ENCODE results near the gene PLK3. TPM values are rescaled to one million over a fixed set of nuclear protein-coding genes. Genes with fewer than 3 reads are reported as not detected.
A peak's percentile ranks its signal among the peaks of the same experiment; 100 is the strongest.

PLK3 gene
- total RNA-seq, 2 donors from 2014 or later: 20.8 to 29.7 TPM

- ATAC-seq: no peak
These were observed 13.2 kb upstream of the PLK3 start for GRCh38 chr1:44786841-44787426.

GRCh38 chr1:44787506-44787905, 12.7 kb upstream of the PLK3 start:
- H3K27me3 ChIP-seq: no peaks in the 10 kb centered on the region
- DNase-seq (no peak), ATAC-seq (no peak)
- H3K4me1 ChIP-seq: peaks cover 38% of the 10 kb centered on the region
- H3K4me3 ChIP-seq: no peak overlapping the region
- WGBS, 2 donors: 88 to 96% methylated on average over 10 of the region's 10 CpGs
- H3K9me3 ChIP-seq: no peaks in the 10 kb centered on the region
- no peaks in the 10 kb centered on the region for H3K36me3 ChIP-seq (replicated peaks in 1 of 2; ENCODE audit: insufficient read depth in 1 of 2, low read depth in 2 of 2)
- TF ChIP-seq CTCF (IDR thresholded peaks at IDR 0.05) (no peak), POLR2A (IDR thresholded peaks at IDR 0.05) (no peak)
- H3K27ac ChIP-seq: no peak overlapping the region
- intact Hi-C loops (cut with DNase I): no loop called here

More at GRCh38 chr1:44786841-44787426, 13.2 kb upstream of the PLK3 start:
- Histone ChIP-seq H3K4me3 (no peak overlapping the region), H3K27me3 (no peaks in the 10 kb centered on the region), H3K36me3 (replicated peaks in 1 of 2; ENCODE audit: insufficient read depth in 1 of 2, low read depth in 2 of 2) (no peaks in the 10 kb centered on the region), H3K4me1 (peaks cover 38% of the 10 kb centered on the region), H3K9me3 (no peaks in the 10 kb centered on the region), H3K27ac (peak overlapping the region; percentile 11 to 75 (median 65))
- intact Hi-C loops (cut with DNase I): no loop called here
- 84 to 88% methylated on average over 8 of the region's 9 CpGs for WGBS, 2 donors
- no peak for TF ChIP-seq POLR2A (IDR thresholded peaks at IDR 0.05)
- TF ChIP-seq CTCF (IDR thresholded peaks at IDR 0.05): no peak
- DNase-seq: no peak

GRCh38 chr1:44788120-44788860, 11.9 kb upstream of the PLK3 start, which contains the start of gene BEST4:
BEST4 (minus strand) TSS chr1:44788170; CDS start chr1:44787705, 465 bp downstream.
- intact Hi-C loops (cut with DNase I): no loop called here
- Histone ChIP-seq H3K27me3 (no peaks in the 10 kb centered on the region), H3K4me1 (peaks cover 38% of the 10 kb centered on the region), H3K9me3 (no peaks in the 10 kb centered on the region), H3K36me3 (replicated peaks in 1 of 2; ENCODE audit: insufficient read depth in 1 of 2, low read depth in 2 of 2) (no peaks in the 10 kb centered on the region), H3K27ac (no peak within 1 kb of the TSS), H3K4me3 (no peak within 1 kb of the TSS)
- 80 to 81% methylated on average over 4 to 9 of the region's 9 CpGs for WGBS, 2 donors
- TF ChIP-seq CTCF (IDR thresholded peaks at IDR 0.05) (no peak), POLR2A (IDR thresholded peaks at IDR 0.05) (no peak)
- ATAC-seq (no peak), DNase-seq (no peak)

- H3K36me3 ChIP-seq (replicated peaks in 1 of 2; ENCODE audit: insufficient read depth in 1 of 2, low read depth in 2 of 2): no peaks in the 10 kb centered on the region
- no peak overlapping the region for H3K4me3 ChIP-seq
- TF ChIP-seq CTCF (IDR thresholded peaks at IDR 0.05) (no peak), POLR2A (IDR thresholded peaks at IDR 0.05) (no peak)
- intact Hi-C loops (cut with DNase I): loop anchor here (5.0 kb wide), 1 partner anchor 36 kb away; no protein-coding TSS in a partner anchor
- no peaks in the 10 kb centered on the region for H3K27me3 ChIP-seq
- ATAC-seq (no peak), DNase-seq (no peak)
- H3K9me3 ChIP-seq: no peaks in the 10 kb centered on the region
- H3K27ac ChIP-seq: no peak overlapping the region
- H3K4me1 ChIP-seq: peaks cover 13% of the 10 kb centered on the region
- WGBS, 2 donors: 38 to 50% methylated on average over 7 of the region's 7 CpGs
These were observed 9.0 kb upstream of the PLK3 start for GRCh38 chr1:44790968-44791801.

Data from body of pancreas (tissue), 4 donors.